GM04504 (cell line): ENCODE results near the gene NEDD4L.

Experiments
- DNase-seq: peaks from one replicate; pipeline ENCODE4 v3.0.0-alpha.2; 2012; ENCODE audit warnings: low read depth

The NEDD4L gene

DNA sequence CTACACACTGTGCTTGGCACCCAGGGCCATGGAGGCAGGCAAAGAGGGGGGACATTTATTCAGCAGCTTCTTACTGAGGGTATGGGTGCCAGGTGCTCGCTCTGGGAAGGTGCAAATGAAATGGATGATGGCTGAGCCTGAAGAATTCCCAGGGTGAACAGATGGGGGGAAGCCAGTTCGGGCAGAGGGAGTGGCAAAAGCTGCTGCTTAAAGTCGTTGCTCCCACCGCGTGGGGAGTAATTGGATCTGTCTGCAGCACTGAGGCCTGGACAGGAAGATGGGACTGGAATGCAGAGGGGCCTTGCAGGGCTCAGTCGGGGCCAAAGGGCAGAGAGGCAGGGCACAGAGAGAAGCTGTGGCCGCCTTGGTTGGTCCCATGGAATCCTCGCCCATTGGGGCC lies 51.2 kb downstream of the NEDD4L start:
- no peak for DNase-seq

DNA sequence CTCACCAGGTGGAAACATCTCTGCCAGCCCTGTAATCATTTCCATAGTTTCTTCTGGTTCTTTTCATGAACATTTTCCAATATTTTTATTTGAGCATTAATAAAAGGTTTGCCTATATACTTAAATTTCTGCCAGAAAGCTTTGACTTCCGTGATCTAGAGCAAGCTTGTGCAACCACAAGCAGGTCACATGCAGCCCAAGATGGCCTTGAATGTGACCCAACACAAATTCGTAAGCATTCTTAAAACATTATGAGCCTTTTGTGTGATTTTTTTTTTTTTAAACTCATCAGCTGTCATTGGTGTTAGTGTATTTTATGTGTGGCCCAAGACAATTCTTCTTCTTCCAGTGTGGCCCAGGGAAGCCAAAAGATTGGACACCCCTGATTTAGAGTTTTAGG lies 51.6 kb downstream of the NEDD4L start:
- no peak for DNase-seq

DNA sequence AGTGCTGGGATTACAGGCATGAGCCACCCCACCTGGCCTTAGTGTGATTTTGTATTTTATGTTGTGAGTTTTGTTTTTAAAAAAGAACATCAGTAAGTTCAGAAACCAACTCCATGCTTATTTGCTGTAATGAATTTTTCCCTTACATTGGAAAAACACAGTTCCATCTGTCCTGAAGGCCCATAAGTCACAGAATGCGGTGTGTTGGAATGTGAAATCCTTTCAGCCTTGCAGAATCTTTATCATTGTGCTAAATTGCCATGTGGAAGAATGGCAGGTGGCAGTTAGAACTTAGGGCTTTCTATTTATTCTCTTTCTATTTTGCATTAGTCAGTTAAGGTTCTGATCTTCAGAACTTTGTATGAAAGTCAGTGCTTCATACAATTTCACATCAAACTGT lies 52.6 kb downstream of the NEDD4L start:
- no peak for DNase-seq

DNA sequence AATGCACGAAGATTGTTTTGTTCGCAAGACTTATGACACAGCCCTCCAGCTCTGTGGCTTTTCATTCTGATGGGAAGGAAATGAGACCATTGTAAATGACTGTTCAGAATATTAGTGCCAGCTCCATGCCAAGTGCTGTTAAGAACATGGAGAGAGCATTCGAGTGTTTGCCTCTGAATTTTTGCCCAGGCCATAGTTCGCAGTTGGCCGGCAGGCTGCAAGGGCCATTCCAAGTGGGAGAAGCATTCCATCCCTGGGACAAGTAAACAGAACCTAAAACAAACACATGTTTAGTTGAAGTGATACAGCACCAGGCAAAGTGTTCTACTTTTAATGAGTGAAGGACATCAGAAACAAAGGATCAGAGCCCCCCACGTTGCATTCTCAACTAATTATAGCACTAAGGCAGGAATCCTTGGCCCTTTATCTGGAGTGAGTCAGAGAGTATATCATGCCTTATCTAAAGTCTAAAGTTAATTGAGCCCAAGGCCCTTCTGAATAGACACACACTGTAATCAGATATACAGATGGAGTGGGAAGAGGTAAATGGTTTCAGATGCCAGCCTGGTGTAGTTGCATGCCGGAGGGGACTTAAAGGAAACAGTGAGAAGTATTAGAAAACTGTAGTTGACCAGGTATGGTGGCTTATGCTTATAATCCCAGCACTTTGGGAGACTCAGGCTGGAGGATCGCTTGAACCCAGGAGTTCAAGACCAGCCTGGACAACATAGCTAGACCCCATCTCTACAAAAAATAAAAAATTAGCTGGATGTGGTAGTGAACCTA lies 53.3 kb downstream of the NEDD4L start:
- DNase-seq, result no peak

DNA sequence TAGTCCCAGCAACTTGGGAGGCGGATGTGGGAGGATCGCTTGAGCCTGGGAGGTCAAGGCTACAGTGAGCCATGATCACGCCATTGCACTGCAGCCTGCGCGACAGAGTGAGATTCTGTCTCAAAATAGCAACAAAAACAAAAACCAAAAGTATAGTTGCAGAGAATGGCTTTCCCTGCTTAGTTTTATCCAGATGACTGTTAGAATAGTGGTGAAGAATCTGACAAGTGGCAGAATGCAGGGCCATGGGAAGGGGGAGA lies 53.8 kb downstream of the NEDD4L start:
- DNase-seq, result no peak

DNA sequence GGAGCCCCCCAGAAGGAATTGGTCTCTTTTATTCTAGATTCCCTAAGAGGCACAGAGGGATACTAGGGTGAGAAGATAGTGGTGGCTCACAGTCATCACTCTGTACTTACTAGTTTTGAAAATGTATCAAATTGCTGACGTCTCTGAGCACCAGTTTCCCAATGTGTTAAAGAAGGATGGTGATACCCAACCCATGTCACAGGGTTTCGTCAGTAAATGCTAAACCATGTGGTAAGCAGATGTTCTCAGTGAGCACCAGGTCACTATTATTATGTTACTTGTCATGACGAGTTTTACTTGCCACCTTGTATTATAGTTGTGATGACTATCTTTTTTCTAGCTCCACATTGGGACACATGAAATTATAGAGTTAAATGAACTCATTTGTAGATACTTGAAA lies 54.7 kb downstream of the NEDD4L start:
- DNase-seq, result peak; percentile 3

DNA sequence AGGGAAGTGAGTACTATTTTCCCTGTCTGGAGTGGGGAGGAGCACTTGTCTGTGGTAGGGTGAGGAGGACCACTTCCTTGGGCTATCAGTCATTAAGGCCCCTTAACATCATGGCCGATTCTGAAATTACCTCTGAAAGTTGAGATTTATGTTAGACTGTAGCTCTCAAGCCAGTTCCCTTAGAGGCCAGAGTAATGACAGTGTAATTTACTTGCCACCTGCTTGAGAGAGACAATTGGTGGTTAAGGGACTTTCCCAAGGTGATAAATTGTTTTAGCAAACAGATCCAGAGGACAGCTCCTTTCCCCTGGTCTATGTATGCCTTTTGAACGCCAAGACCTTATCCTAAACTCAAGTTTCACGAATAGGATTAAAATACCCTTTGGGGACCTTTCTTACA lies 56.1 kb downstream of the NEDD4L start:
- DNase-seq, result no peak

DNA sequence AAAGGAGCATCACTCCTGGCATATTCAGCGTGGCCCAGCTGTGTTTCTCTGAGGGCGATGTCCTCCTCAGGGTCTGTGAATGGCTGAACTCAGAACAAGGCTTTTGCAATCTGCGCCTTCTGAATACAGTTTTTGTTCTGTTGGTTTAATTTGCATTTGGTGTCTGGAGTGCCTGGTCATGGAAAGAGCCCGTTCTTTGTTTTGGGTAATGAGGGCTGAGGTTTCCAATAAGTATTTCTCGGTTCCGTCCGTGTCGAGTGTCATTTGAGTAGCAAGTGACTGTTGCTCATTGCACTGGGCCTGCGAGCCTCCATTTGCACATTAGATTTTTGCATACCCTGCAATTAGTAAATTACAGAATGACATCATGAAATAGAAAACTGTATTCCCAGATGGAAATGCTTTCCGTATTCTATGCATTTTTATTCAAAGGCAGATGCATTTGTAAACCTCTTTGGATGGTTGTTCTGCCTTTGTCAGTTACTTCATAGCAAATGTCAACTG lies 57.3 kb downstream of the NEDD4L start:
- no peak for DNase-seq

DNA sequence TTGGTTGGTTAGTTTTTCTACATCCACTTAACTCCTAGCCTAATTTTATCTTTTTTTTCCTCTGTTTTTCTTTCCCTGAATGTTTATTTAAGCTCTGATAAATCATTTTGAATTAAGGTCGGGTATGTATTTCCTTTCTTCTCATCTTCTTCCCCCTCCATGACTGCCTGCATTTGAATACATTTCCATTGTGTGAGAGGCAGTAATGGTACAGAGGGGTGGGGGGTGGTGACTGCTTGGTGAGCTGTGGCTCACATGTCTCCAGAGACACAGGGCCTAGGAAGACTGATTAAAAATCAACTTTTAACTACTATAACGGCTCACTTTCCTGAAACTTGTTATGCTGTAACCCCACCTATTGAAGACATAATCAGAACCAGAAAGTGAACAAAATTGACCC lies 58.0 kb downstream of the NEDD4L start:
- no peak for DNase-seq

DNA sequence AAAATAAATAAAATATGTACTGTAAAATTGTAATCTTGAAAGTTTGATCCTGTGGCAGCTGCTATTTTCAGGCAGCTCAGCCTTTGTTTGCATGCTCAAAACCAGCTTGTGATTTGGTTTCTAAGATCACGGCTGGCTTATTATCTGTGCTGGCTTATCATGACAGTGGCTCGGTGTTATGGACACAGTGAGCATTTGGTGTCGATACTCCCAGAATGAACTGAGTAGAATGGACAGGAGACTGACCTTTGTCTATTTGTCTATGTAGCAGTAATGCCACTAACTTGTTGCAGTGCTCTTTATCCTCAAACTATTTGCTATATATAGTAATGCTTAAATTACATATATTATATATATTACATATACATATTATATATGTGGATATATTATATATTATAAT lies 58.8 kb downstream of the NEDD4L start:
- no peak for DNase-seq

DNA sequence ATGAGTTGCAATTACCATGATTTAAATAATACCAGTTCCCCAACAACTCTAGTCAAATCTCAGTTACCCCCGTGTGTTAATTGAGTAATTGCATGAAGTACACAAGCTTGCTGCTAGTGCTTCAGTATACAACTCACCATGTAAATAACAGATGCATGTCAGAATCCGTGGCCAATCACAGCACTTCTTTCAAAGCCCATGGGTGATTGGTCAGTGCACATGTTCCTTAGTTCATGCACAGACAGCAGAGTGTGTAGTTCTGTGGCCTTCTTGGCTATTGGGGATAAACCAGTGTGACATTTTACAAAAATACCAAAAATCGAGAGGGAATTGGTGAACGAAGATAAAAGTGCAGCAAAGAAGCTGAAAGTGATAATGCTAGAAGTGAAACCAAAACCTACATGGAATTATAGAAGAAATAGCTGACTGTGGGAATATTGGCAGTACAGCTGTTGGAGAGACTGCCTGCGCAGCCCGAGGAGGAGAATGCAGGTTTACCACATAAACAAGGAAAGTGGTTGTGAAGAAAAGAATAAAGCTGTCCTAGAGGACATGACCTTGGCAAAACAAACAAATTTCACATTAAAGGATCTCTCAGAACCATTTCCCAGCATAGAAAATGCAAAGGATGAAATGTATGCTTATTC lies 59.4 kb downstream of the NEDD4L start:
- no peak for DNase-seq

DNA sequence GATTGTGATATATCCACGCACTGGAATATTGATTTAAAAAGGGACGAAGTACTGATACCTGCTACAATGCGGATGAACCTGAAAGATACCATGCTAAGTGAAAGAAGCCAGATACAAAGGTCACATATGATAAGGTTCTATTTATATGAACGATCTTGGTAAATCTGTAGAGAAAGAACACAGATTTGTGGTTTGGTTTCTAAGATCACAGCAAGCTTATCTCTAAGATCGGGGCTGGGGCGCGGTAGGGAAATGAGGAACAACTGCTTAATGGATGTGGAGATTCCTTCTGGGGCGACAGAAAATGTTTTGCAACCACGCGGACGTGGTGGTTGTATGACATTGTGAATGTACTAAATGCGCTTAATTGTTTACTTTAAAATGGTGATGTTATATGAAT lies 60.1 kb downstream of the NEDD4L start:
- no peak for DNase-seq

DNA sequence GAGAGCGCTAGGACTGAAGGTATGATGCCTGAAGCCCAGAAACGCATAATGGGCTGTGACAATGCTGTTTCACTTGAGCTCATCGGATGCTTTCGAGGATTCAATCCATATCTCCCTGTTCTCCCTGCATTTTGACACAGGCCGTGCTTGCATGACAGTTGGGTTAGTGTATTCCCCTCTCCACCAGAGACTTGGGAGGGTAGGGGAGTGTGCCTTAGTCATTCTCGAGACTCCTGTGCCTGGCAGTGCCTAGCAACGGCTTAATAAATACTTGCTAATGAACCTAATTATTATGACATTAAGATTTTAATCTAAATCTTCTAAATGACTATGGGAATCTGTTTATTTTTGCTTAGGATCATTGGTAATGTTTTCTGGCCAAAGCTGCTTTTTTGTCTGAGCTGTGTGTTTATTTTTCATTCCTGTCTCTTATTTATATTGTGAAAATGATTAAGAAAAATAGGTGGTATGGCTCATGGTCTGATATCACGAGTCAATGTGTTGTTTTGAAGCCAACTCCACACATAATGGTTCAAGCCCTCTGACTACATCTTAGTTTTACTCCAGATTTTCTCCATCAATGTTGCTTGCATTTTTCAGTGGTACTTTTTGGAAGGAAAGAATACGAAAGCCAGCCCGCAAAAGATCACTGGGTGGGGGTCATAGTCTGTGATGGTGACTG lies 61.3 kb downstream of the NEDD4L start:
- no peak for DNase-seq

DNA sequence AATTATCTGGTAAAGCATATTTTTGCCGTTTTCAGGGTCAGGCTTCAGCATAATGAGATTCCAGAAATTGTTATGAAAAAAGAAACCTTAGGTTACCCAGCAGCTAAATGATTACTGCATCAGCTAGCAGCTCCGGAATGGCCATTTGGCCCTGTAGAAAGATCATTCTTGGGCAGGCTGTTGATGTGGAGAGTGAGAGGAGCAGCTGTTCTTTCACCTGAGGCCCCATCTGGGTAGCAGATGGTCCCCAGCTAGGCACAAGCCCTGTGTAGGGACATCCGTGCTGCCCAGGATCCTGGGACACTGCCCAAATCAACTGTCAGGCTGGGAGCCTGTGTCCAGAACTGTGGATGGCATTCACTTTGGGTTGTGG lies 61.8 kb downstream of the NEDD4L start:
- DNase-seq, result no peak

DNA sequence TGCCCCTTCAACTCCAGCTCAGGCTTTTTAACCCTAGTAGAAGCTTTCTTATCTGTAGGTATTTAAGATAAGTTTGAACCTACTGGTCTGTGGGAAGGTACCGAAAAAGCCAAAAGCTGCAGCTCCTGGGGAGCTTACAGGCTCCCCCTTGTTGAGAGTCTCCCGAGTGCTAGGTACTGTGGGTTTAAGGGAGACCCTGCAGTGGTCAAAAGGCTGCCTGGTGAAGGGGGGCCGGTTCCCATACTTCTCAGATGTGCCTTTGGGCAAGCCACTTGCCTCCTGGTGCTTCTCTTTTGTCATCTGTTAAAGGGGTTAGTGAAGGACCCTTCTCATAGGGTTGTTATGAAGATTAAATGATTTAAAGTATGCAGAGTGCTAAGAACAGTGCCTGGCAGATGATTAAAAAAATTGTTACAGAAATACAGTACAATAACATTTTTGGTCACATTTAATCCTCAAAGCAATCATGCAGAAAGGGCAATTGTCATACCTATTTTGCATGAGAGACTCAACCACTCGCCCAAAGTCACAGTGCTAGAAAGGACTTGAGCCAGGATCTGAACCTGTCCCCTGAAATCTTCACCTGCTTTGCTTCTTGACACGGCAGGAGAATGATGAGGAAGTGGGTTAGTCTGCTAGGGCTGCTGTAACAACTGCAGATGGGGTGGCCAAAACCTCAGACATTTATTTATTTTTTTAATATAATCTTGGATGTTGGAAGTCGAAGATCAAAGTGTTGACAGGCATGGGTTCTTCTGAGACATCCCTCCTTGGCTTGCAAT lies 62.5 kb downstream of the NEDD4L start:
- DNase-seq, result no peak

DNA sequence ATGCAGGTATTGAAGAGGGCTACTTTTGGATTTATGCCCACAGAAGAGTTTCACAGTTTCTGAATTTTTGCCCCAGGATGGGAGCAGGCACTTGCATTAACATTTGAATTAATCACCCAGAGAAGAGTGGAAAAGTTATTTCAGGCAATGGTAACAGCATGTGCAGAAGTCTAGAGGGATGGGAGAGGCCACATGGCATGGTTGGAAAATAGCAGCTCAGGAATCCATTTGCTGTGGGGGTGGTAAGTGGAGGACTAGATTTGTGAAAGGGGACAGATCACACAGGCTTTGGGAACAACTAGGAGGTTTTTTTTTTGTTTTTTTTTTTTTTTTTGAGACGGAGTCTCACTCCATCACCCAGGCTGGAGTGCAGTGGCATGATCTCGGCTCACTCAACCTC lies 65.2 kb downstream of the NEDD4L start:
- no peak for DNase-seq

DNA sequence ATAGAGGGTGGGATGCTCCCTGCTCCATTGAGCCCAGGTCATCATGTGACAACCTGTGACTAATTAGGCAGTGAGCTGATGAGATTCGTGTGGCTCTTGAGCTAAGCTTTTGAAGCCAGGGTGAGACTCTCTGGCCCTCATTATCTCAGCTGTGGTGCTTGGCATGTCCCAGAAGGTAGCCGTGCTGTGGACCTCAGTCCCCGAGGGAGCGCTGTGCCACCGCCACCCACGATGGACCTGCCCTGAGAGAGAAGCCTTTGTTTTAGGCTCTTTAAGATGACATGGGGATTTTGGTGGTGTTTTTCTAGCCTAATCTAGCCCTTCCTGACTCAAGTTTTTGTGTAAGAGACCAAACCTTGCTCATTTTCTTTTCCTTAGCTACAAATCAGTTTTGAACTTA lies 66.4 kb downstream of the NEDD4L start:
- no peak for DNase-seq

DNA sequence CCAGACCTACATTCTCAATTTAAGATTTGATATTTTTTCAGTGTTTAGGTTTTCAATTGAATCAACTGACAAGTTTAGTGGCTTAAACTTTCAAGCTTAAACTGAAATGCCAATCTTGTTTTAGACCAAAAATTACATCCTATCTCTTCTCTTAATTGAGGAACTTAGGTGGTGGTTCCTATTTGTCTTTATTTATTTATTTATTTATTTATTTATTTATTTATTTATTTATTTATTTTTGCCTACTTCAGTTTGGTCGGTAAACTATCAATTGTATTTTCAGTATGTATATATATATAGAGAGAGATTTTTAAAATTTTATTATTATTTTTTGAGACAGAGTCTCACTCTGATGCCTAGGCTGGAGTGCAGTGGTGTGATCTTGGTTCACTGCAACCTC lies 68.1 kb downstream of the NEDD4L start:
- DNase-seq, result no peak

DNA sequence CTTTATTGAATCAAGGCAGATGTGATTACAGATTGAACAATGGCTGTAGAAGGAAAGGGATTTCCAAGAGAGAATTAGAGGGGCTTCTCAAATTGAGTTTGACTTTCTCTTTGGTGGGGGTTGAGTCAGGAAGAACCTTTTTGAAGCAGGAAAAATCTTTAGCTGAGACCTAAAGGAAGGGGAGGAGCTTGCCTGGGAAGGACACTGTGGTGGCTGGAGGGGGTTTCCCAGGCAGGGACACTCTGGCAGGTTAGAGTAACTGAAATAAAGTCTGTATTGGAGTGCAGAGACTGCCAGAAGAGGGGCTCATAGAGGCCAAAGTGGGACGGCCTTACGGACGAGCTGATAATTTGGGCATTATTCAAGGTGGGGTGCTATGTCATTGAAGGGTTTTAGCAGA lies 69.3 kb downstream of the NEDD4L start:
- DNase-seq, result no peak

DNA sequence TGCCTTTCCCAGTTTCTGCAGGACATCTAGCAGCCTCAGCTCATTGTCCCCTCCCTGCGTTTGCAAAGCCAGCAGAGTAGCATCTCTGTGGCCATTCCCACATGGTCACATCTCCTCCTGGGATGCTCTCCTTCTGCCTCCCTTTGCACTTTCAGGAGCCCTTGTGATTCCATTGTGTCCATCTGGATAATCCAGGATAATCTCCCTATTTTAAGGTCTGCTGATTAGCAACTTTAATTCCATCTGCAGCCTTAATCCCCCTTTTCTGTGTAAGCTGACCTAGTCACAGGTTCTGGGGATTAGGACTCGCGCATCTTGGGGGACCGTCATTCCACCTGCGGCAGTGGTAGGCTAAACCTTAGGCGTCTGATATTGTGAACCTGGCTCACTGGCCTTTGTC lies 70.7 kb downstream of the NEDD4L start:
- DNase-seq, result no peak

DNA sequence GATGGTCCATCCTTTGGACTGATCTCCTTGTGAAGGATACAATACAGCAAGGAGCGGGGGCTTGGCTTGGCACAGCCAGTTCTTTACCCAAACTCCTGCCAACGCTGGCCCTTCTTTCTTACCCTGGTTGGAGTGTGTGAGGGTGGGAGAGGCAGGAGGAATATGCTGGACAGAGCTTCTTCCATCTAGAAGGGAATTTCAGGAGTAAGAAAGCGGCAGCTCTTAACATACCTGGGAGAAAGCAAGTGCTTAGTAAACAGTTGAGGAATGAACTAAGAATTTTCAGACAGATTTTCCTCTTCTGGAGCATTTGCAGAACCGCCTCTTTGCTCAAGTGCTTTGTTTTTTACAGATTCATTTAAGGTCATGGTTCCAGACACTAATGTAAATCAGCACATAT lies 72.8 kb downstream of the NEDD4L start:
- DNase-seq, result no peak

DNA sequence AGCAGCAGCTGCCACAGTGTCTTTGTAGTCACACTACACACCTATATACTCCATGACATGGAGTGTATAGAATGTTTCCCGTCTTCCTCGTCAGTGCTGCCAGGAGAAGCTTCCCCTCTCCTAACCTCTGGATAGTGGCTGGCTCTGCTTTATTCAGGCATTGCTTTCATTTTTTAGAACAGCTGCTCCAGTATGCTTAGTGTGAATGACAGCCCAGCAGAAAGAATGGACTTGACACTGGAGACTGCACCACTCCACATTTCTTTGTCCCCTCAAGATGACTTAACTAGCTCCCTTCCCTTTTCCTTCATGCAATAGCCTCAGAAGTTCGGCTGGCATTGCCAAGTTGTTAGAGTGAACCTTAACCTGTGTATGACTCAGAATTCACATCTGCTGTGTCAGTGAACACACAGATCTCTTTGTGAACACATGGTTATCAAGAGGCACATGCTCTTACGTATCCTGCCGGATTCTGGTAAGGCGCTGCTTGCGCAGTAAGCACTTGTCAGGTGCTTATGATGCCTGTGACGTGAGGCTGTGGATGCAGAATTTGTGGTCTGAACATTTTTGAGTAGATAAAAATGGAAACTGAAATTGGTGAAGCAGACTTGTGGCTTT lies 73.9 kb downstream of the NEDD4L start:
- no peak for DNase-seq
